ENCODE results near the gene SPTBN5.

The SPTBN5 gene

DNA sequence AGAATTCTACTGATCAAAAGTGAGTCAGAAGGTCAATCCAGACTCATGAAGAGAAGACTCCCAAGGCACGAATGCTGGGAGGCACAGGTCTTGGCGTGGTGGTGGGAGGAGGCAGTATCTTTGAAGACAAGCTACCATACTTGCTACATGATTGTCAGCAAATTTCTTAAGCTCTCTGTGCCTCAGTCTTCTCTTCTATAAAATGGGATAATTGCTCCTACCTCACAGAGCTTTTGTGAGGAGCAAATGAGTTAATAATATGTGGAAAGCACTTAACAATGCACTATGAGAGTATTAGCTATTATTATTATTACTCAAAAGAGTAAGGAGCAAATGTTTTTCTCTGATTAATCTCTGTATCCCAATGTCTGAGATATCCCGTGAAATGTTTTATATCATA is 42.3 kb upstream of the SPTBN5 start:
- H3K18ac ChIP-seq (ENCODE audit: low read depth in 1 of 2, low read length in 2 of 2): peak overlapping the region in 1 of 2 experiments; percentile 59
- H3K4ac ChIP-seq (ENCODE audit: low read depth in 1 of 2, low read length in 2 of 2): peak overlapping the region in 1 of 2 experiments; percentile 59
- peak overlapping the region; percentile 95 for H3K27ac ChIP-seq (ENCODE audit: low read length, poor library complexity, severe bottlenecking)
- peak overlapping the region in 1 of 2 experiments; percentile 55 for H2BK12ac ChIP-seq (ENCODE audit: low read length in 2 of 2)
- H3K23ac ChIP-seq (ENCODE audit: low read length in 2 of 2): peak overlapping the region in 1 of 2 experiments; percentile 29
- no peak for DNase-seq
- peaks cover 0 to 21% of the 10 kb centered on the region in 2 experiments for H3K36me3 ChIP-seq (ENCODE audit: control insufficient read depth in 1 of 2, insufficient read depth in 2 of 2, low read depth in 1 of 2, low read length in 2 of 2)
- H3K4me3 ChIP-seq (ENCODE audit: insufficient read depth in 1 of 2, low read depth in 1 of 2, low read length in 2 of 2): no peak overlapping the region
- 80% methylated on average over 2 of the region's 3 CpGs for WGBS
- no peak overlapping the region for H2BK120ac ChIP-seq (ENCODE audit: low read depth, low read length)
- no peak overlapping the region for H2BK15ac ChIP-seq (ENCODE audit: low read depth, poor library complexity, severe bottlenecking)
- H2AFZ ChIP-seq (ENCODE audit: low read depth, low read length): no peak overlapping the region
- H3K4me1 ChIP-seq (ENCODE audit: control insufficient read depth, insufficient read depth, low read depth, low read length): peaks cover 45% of the 10 kb centered on the region
- H2BK5ac ChIP-seq (ENCODE audit: low read depth, low read length, poor library complexity, severe bottlenecking): no peak overlapping the region
- H4K8ac ChIP-seq (ENCODE audit: low read length): no peak overlapping the region
- no peak overlapping the region for H3K14ac ChIP-seq (ENCODE audit: low read length in 2 of 2)
- H3K27me3 ChIP-seq (ENCODE audit: control insufficient read depth in 1 of 2, insufficient read depth in 1 of 2, low read length in 2 of 2): no peaks in the 10 kb centered on the region
- no peaks in the 10 kb centered on the region for H3K9me3 ChIP-seq (ENCODE audit: control insufficient read depth, low read length)
- no peak overlapping the region for H3K4me2 ChIP-seq (ENCODE audit: low read length, poor library complexity, severe bottlenecking)
- H3K79me1 ChIP-seq (replicated peaks; ENCODE audit: low read length, poor library complexity, severe bottlenecking): peaks cover 13% of the 10 kb centered on the region
- H4K91ac ChIP-seq (ENCODE audit: low read length): no peak overlapping the region
- no peak overlapping the region for H3K9ac ChIP-seq (ENCODE audit: low read length)
- H2AK5ac ChIP-seq (ENCODE audit: low read length, severe bottlenecking): peak overlapping the region; percentile 97

DNA sequence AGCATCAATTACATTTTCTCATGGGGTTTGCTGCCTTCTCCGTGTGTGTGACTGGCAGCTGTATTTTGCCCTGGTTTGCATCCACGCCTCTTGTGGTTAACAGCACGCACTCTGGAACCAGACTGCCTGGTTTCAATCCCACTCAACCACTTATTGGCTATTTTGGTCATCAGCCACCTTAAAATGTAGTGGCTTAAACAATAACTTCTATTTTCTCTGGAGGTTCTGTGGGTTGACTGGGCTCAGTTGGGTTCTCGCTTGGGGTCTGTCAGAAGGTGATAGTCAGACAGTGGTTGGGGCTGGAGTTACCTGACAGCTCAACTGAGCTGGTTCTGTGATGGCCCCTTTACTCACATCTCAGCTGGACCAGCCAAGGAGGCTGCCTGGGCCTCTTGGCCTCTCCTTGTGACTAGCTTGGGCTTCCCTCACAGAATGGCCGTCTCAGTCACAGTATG is 41.7 kb upstream of the SPTBN5 start:
- Histone ChIP-seq H3K9me3 (ENCODE audit: control insufficient read depth, low read length) (no peaks in the 10 kb centered on the region), H2BK120ac (ENCODE audit: low read depth, low read length) (no peak overlapping the region), H3K27me3 (ENCODE audit: control insufficient read depth in 1 of 2, insufficient read depth in 1 of 2, low read length in 2 of 2) (no peaks in the 10 kb centered on the region), H3K18ac (ENCODE audit: low read depth in 1 of 2, low read length in 2 of 2) (peak overlapping the region in 1 of 2 experiments; percentile 28), H3K4me1 (ENCODE audit: control insufficient read depth, insufficient read depth, low read depth, low read length) (peaks cover 47% of the 10 kb centered on the region), H3K4me3 (ENCODE audit: insufficient read depth in 1 of 2, low read depth in 1 of 2, low read length in 2 of 2) (no peak overlapping the region), H3K4me2 (ENCODE audit: low read length, poor library complexity, severe bottlenecking) (no peak overlapping the region), H4K8ac (ENCODE audit: low read length) (peak overlapping the region; percentile 53), H3K4ac (ENCODE audit: low read depth in 1 of 2, low read length in 2 of 2) (peak overlapping the region in 1 of 2 experiments; percentile 40), H2AK5ac (ENCODE audit: low read length, severe bottlenecking) (peak overlapping the region; percentile 97), H2BK12ac (ENCODE audit: low read length in 2 of 2) (peak overlapping the region; percentile 72 to 75), H3K14ac (ENCODE audit: low read length in 2 of 2) (peak overlapping the region in 1 of 2 experiments; percentile 11), H2AFZ (ENCODE audit: low read depth, low read length) (no peak overlapping the region), H4K91ac (ENCODE audit: low read length) (peak overlapping the region; percentile 66), H3K23ac (ENCODE audit: low read length in 2 of 2) (no peak overlapping the region), H3K27ac (ENCODE audit: low read length, poor library complexity, severe bottlenecking) (peak overlapping the region; percentile 95), H3K79me1 (replicated peaks; ENCODE audit: low read length, poor library complexity, severe bottlenecking) (peaks cover 13% of the 10 kb centered on the region), H2BK5ac (ENCODE audit: low read depth, low read length, poor library complexity, severe bottlenecking) (peak overlapping the region; percentile 66), H3K36me3 (ENCODE audit: control insufficient read depth in 1 of 2, insufficient read depth in 2 of 2, low read depth in 1 of 2, low read length in 2 of 2) (peaks cover 0 to 21% of the 10 kb centered on the region in 2 experiments), H3K9ac (ENCODE audit: low read length) (no peak overlapping the region), H2BK15ac (ENCODE audit: low read depth, poor library complexity, severe bottlenecking) (no peak overlapping the region)
- 63% methylated on average over 5 of the region's 5 CpGs for WGBS
- DNase-seq: peak; percentile 66

DNA sequence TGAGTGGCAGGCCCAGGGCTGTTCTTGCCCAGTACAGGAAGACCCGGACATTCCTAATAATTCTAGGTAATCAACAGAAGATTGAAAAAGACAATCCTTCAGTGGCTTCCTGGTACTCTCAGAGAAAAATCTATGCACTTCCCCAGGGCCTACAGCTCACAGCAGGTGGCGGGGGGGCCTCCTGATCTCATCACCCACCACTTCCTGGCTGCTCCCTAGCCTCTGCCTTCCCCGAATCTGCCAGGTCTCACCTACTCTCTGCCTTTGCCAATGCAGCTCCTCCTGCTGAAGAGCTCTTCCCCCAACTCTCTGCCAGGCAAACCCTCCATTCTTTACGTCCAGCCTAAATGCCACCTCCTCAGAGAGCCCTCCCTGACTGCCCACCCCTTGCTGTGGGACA is 41.0 kb upstream of the SPTBN5 start:
- Histone ChIP-seq H3K4me1 (ENCODE audit: control insufficient read depth, insufficient read depth, low read depth, low read length) (peaks cover 42% of the 10 kb centered on the region), H2BK12ac (ENCODE audit: low read length in 2 of 2) (no peak overlapping the region), H2BK120ac (ENCODE audit: low read depth, low read length) (no peak overlapping the region), H4K91ac (ENCODE audit: low read length) (peak overlapping the region; percentile 52), H3K4ac (ENCODE audit: low read depth in 1 of 2, low read length in 2 of 2) (peak overlapping the region in 1 of 2 experiments; percentile 77), H2AK5ac (ENCODE audit: low read length, severe bottlenecking) (peak overlapping the region; percentile 96), H3K4me2 (ENCODE audit: low read length, poor library complexity, severe bottlenecking) (no peak overlapping the region), H3K9ac (ENCODE audit: low read length) (no peak overlapping the region), H3K23ac (ENCODE audit: low read length in 2 of 2) (no peak overlapping the region), H2AFZ (ENCODE audit: low read depth, low read length) (no peak overlapping the region), H4K8ac (ENCODE audit: low read length) (peak overlapping the region; percentile 49), H3K4me3 (ENCODE audit: insufficient read depth in 1 of 2, low read depth in 1 of 2, low read length in 2 of 2) (no peak overlapping the region), H3K27me3 (ENCODE audit: control insufficient read depth in 1 of 2, insufficient read depth in 1 of 2, low read length in 2 of 2) (no peaks in the 10 kb centered on the region), H2BK15ac (ENCODE audit: low read depth, poor library complexity, severe bottlenecking) (peak overlapping the region; percentile 23), H3K18ac (ENCODE audit: low read depth in 1 of 2, low read length in 2 of 2) (peak overlapping the region in 1 of 2 experiments; percentile 29), H3K79me1 (replicated peaks; ENCODE audit: low read length, poor library complexity, severe bottlenecking) (peaks cover 13% of the 10 kb centered on the region), H3K27ac (ENCODE audit: low read length, poor library complexity, severe bottlenecking) (peak overlapping the region; percentile 95), H3K14ac (ENCODE audit: low read length in 2 of 2) (no peak overlapping the region), H3K36me3 (ENCODE audit: control insufficient read depth in 1 of 2, insufficient read depth in 2 of 2, low read depth in 1 of 2, low read length in 2 of 2) (peaks cover 0 to 15% of the 10 kb centered on the region in 2 experiments), H3K9me3 (ENCODE audit: control insufficient read depth, low read length) (no peaks in the 10 kb centered on the region), H2BK5ac (ENCODE audit: low read depth, low read length, poor library complexity, severe bottlenecking) (peak overlapping the region; percentile 1)
- 50% methylated on average over 4 of the region's 4 CpGs for WGBS
- DNase-seq: no peak

DNA sequence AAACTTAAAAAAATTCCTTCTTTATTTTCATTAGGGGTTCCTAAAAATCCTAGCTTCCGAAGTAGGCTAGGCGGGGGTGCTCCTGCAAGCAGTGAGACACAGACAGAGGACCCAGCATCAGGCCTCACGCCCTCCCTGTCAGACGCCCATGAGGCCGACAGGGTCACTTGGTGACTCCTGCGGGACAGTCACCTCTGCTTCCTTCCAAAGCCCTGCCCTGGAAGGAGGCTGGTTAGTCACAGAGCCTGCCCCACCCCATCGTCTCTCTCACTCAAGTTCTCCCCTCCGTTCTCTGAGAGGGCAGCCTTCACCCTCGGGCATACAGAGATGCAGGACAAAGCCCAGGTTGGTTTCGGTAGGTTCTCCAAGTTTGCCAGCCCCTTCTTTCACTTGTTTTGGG is 39.9 kb upstream of the SPTBN5 start:
- Histone ChIP-seq H3K27me3 (ENCODE audit: control insufficient read depth in 1 of 2, insufficient read depth in 1 of 2, low read length in 2 of 2) (no peaks in the 10 kb centered on the region), H4K91ac (ENCODE audit: low read length) (peak overlapping the region; percentile 88), H2BK5ac (ENCODE audit: low read depth, low read length, poor library complexity, severe bottlenecking) (no peak overlapping the region), H3K4me1 (ENCODE audit: control insufficient read depth, insufficient read depth, low read depth, low read length) (peaks cover 43% of the 10 kb centered on the region), H3K9ac (ENCODE audit: low read length) (no peak overlapping the region), H2BK12ac (ENCODE audit: low read length in 2 of 2) (peak overlapping the region; percentile 12 to 69), H2BK15ac (ENCODE audit: low read depth, poor library complexity, severe bottlenecking) (no peak overlapping the region), H3K23ac (ENCODE audit: low read length in 2 of 2) (no peak overlapping the region), H3K9me3 (ENCODE audit: control insufficient read depth, low read length) (no peaks in the 10 kb centered on the region), H3K4ac (ENCODE audit: low read depth in 1 of 2, low read length in 2 of 2) (peak overlapping the region; percentile 24 to 64), H3K4me3 (ENCODE audit: insufficient read depth in 1 of 2, low read depth in 1 of 2, low read length in 2 of 2) (no peak overlapping the region), H3K36me3 (ENCODE audit: control insufficient read depth in 1 of 2, insufficient read depth in 2 of 2, low read depth in 1 of 2, low read length in 2 of 2) (peaks cover 0 to 18% of the 10 kb centered on the region in 2 experiments), H3K27ac (ENCODE audit: low read length, poor library complexity, severe bottlenecking) (peak overlapping the region; percentile 95), H3K79me1 (replicated peaks; ENCODE audit: low read length, poor library complexity, severe bottlenecking) (peaks cover 13% of the 10 kb centered on the region), H4K8ac (ENCODE audit: low read length) (peak overlapping the region; percentile 76), H2BK120ac (ENCODE audit: low read depth, low read length) (no peak overlapping the region), H3K14ac (ENCODE audit: low read length in 2 of 2) (no peak overlapping the region), H3K4me2 (ENCODE audit: low read length, poor library complexity, severe bottlenecking) (no peak overlapping the region), H2AFZ (ENCODE audit: low read depth, low read length) (no peak overlapping the region), H3K18ac (ENCODE audit: low read depth in 1 of 2, low read length in 2 of 2) (peak overlapping the region in 1 of 2 experiments; percentile 75), H2AK5ac (ENCODE audit: low read length, severe bottlenecking) (peak overlapping the region; percentile 98)
- 48% methylated on average over 10 of the region's 10 CpGs for WGBS
- no peak for DNase-seq
